Neural progenitor cell (in vitro differentiated cells): ENCODE results near the gene PREX1. TPM values are rescaled to one million over a fixed set of nuclear protein-coding genes. Genes with fewer than 3 reads are reported as not detected.

Experiments used
- DNase-seq: peaks from one replicate; pipeline ENCODE4 v3.0.0-alpha.2; 2016; ENCODE audit warnings: low spot score
- H2AFZ ChIP-seq: fragments of 200-600 bp; sonication (generic); replicated peaks from 2 replicates; pipeline ENCODE4 v1.6.1; 2016; ENCODE audit warnings: antibody characterized with exemption
- H3F3A ChIP-seq: fragments of 200-600 bp; sonication (generic); 2 replicates; pipeline ENCODE4 v1.6.1; 2016; ENCODE audit warnings: antibody characterized with exemption, low read depth
- H3K27ac ChIP-seq: fragments of 200-600 bp; sonication (generic); 2 replicates; pipeline ENCODE4 v1.5.1; 2016; ENCODE audit warnings: mild to moderate bottlenecking
- H3K27me3 ChIP-seq: fragments of 200-600 bp; sonication (generic); 2 replicates; pipeline ENCODE4 v1.6.1; 2016; ENCODE audit warnings: mild to moderate bottlenecking, moderate library complexity
- H3K36me3 ChIP-seq: fragments of 200-600 bp; sonication (generic); 2 replicates; pipeline ENCODE4 v1.5.1; 2016
- H3K4me1 ChIP-seq: fragments of 200-600 bp; sonication (generic); 2 replicates; pipeline ENCODE4 v1.6.1; 2016; ENCODE audit warnings: mixed run types
- H3K4me2 ChIP-seq: fragments of 200-600 bp; sonication (generic); 2 replicates; pipeline ENCODE4 v1.6.1; 2016
- H3K4me3 ChIP-seq: fragments of 200-600 bp; sonication (generic); 2 replicates; pipeline ENCODE4 v1.5.1; 2016
- H3K79me2 ChIP-seq: fragments of 200-600 bp; sonication (generic); 2 replicates; pipeline ENCODE4 v1.6.1; 2016; ENCODE audit warnings: low read depth
- H3K9ac ChIP-seq: fragments of 200-600 bp; sonication (generic); 2 replicates; pipeline ENCODE4 v1.6.1; 2016
- H3K9me3 ChIP-seq: fragments of 200-600 bp; sonication (generic); 2 replicates; pipeline ENCODE4 v1.5.1; 2016; ENCODE audit warnings: low read depth
- H4K20me1 ChIP-seq: fragments of 200-600 bp; sonication (generic); 2 replicates; pipeline ENCODE4 v1.6.1; 2016; ENCODE audit warnings: low read depth
- H3K27ac Mint-ChIP-seq: 3 replicates; pipeline ENCODE4 v1.8.0; 2021; ENCODE audit warnings: mixed read lengths
- H3K27me3 Mint-ChIP-seq: 2 replicates; pipeline ENCODE4 v1.8.0; 2022; ENCODE audit warnings: low read depth, mild to moderate bottlenecking, inconsistent platforms, moderate library complexity, mixed read lengths; ENCODE audit not compliant: insufficient read depth
- H3K36me3 Mint-ChIP-seq: 3 replicates; pipeline ENCODE4 v1.8.0; 2021; ENCODE audit warnings: mixed read lengths
- H3K4me1 Mint-ChIP-seq: 3 replicates; pipeline ENCODE4 v1.8.0; 2021; ENCODE audit warnings: mixed read lengths
- H3K4me3 Mint-ChIP-seq: 3 replicates; pipeline ENCODE4 v1.8.0; 2021; ENCODE audit warnings: mild to moderate bottlenecking, moderate library complexity, mixed read lengths
- H3K9me3 Mint-ChIP-seq: 3 replicates; pipeline ENCODE4 v1.8.0; 2020; ENCODE audit warnings: mixed read lengths
- CTCF ChIP-seq: fragments of 200-600 bp; sonication (generic); IDR thresholded peaks from 2 replicates; pipeline ENCODE4 v1.5.1; 2017; ENCODE audit warnings: antibody characterized with exemption, mild to moderate bottlenecking
- EZH2 ChIP-seq: fragments of 200-600 bp; sonication (generic); IDR thresholded peaks from 2 replicates; pipeline ENCODE4 v1.6.1; 2017; ENCODE audit warnings: antibody characterized with exemption, mild to moderate bottlenecking, moderate library complexity
- EZH2phosphoT487 ChIP-seq: fragments of 200-600 bp; sonication (generic); IDR thresholded peaks from 2 replicates; pipeline ENCODE4 v1.6.1; 2017; ENCODE audit warnings: antibody characterized with exemption
- total RNA-seq: library from RNA; depleted of rRNA; stranded (reverse); fragments of >200 nt; gene quantifications from 2 replicates; pipeline ENCODE4 v1.2.3, GENCODE V29; 2015; ENCODE audit warnings: low replicate concordance

PREX1 gene
- total RNA-seq, 1 donor from 2014 or later = 4.5 TPM

GRCh38 chr20:48817367-48818030 is 10.3 kb downstream of the PREX1 start:
- DNase-seq = no peak
- H3K4me2 ChIP-seq = no peak overlapping the region
- H4K20me1 ChIP-seq = peaks cover 51% of the 10 kb centered on the region
- Mint-ChIP-seq H3K9me3 (no peaks in the 10 kb centered on the region), H3K4me1 (peaks cover 40% of the 10 kb centered on the region), H3K27ac (no peak overlapping the region), H3K36me3 (peaks cover 16% of the 10 kb centered on the region), H3K4me3 (no peak overlapping the region), H3K27me3 (peaks cover 6% of the 10 kb centered on the region)
- no peak overlapping the region for H3K9ac ChIP-seq
- no peaks in the 10 kb centered on the region for H3K36me3 ChIP-seq
- no peak overlapping the region for H3K27ac ChIP-seq
- peaks cover 8% of the 10 kb centered on the region for H3K4me1 ChIP-seq
- H3K27me3 ChIP-seq = peaks cover 50% of the 10 kb centered on the region
- peaks cover 4% of the 10 kb centered on the region for H3F3A ChIP-seq
- no peak overlapping the region for H3K4me3 ChIP-seq
- TF ChIP-seq CTCF (no peak), EZH2 (no peak), EZH2phosphoT487 (no peak)
- H2AFZ ChIP-seq = no peak overlapping the region
- no peaks in the 10 kb centered on the region for H3K79me2 ChIP-seq
- no peaks in the 10 kb centered on the region for H3K9me3 ChIP-seq

GRCh38 chr20:48816282-48817205 is 11.3 kb downstream of the PREX1 start:
- no peak overlapping the region for H3K9ac ChIP-seq
- no peak overlapping the region for H3K4me2 ChIP-seq
- peaks cover 41% of the 10 kb centered on the region for H3K27me3 ChIP-seq
- H3K4me3 Mint-ChIP-seq = no peak overlapping the region
- H3K27ac Mint-ChIP-seq = no peak overlapping the region
- no peak overlapping the region for H2AFZ ChIP-seq
- H3K4me3 ChIP-seq = no peak overlapping the region
- TF ChIP-seq EZH2 (no peak), CTCF (no peak), EZH2phosphoT487 (no peak)
- H3F3A ChIP-seq = peaks cover 4% of the 10 kb centered on the region
- H4K20me1 ChIP-seq = peaks cover 41% of the 10 kb centered on the region
- H3K36me3 Mint-ChIP-seq = peaks cover 18% of the 10 kb centered on the region
- H3K27ac ChIP-seq = no peak overlapping the region
- DNase-seq = no peak
- no peaks in the 10 kb centered on the region for H3K36me3 ChIP-seq
- H3K27me3 Mint-ChIP-seq = peaks cover 9% of the 10 kb centered on the region
- H3K9me3 ChIP-seq = no peaks in the 10 kb centered on the region
- H3K79me2 ChIP-seq = no peaks in the 10 kb centered on the region
- H3K4me1 Mint-ChIP-seq = peaks cover 35% of the 10 kb centered on the region
- no peaks in the 10 kb centered on the region for H3K9me3 Mint-ChIP-seq
- peaks cover 8% of the 10 kb centered on the region for H3K4me1 ChIP-seq

GRCh38 chr20:48815537-48815936 is 12.3 kb downstream of the PREX1 start:
- Histone ChIP-seq H3K4me1 (peaks cover 8% of the 10 kb centered on the region), H3K9me3 (no peaks in the 10 kb centered on the region), H4K20me1 (peaks cover 33% of the 10 kb centered on the region), H3K27me3 (peaks cover 31% of the 10 kb centered on the region), H3K9ac (no peak overlapping the region), H2AFZ (no peak overlapping the region), H3F3A (peaks cover 4% of the 10 kb centered on the region), H3K4me3 (no peak overlapping the region), H3K79me2 (no peaks in the 10 kb centered on the region), H3K27ac (no peak overlapping the region), H3K4me2 (no peak overlapping the region), H3K36me3 (no peaks in the 10 kb centered on the region)
- no peak for DNase-seq
- Mint-ChIP-seq H3K36me3 (peaks cover 22% of the 10 kb centered on the region), H3K27ac (no peak overlapping the region), H3K9me3 (no peaks in the 10 kb centered on the region), H3K4me1 (peaks cover 30% of the 10 kb centered on the region), H3K27me3 (peaks cover 11% of the 10 kb centered on the region), H3K4me3 (no peak overlapping the region)
- TF ChIP-seq EZH2 (no peak), EZH2phosphoT487 (no peak), CTCF (no peak)
